HG03095 (cell line): ENCODE results near the gene COL16A1.
"Not testable (repeated sequence)": the region's sequence is repeated elsewhere in the genome, so short reads cannot be mapped to it uniquely, and the experiment has no call there.

Source experiments
- ATAC-seq: cut with Tn5 transposase; IDR thresholded peaks from one replicate; pipeline ENCODE4 v1.9.1; 2021; ENCODE audit warnings: moderate library complexity; ENCODE audit not compliant: unreplicated experiment

COL16A1 gene

DNA sequence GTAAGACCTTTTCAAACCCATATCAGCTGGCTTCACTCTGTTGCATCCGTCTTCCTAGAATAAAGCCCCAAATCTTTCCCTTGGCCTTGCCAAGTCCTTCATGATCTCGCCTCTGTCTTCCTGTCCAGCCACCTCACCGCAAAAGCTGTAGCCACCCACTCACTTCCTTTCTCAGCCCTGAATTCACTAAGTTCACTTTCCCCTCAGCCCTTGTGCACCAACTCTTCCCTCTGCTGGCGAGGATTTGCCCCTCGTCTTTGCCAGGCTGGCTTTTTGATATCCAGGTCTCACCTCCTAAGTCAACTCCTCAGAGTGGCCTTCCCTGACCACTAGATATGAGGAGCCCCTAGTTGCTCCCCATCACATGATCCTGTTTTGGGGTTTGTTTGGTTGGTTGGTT is 3.9 kb upstream of the COL16A1 start:
- ATAC-seq, result no peak

- ATAC-seq, result not testable (repeated sequence)
Observed at GRCh38 chr1:31707059-31707600, 3.3 kb upstream of the COL16A1 start.

DNA sequence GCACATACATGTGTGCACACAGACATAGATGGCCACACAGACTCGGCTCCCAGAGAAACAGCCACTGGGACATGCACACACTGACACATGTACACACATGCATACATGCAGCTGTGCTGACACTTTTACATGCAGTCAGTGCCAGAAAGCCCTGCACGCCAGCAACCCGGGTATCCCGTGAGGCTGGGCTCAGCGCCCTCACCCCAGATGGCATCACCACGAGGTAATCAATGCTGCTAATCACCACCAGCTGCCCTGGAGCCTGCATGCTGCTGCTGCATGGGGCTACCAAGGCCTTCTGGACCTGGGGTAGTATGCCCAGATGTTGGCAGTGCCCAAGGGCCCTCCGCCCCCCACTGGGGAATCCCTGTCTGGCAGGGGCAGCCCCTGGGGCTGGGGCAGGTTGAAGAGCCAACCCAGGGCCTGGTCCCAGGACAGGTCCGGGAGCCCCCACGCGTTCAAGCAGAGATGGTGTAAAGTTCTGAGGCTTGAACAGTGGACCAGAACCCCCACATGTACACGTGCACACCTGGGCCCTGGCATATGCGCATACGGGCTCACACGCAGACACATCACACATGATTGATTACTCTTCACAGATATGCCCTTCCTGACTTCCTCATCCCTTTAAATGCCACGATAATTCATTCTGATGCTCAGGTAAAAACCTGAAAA is 2.7 kb upstream of the COL16A1 start:
- ATAC-seq, result no peak

- no peak for ATAC-seq
Observed at GRCh38 chr1:31705080-31705866, 1.5 kb upstream of the COL16A1 start.

DNA sequence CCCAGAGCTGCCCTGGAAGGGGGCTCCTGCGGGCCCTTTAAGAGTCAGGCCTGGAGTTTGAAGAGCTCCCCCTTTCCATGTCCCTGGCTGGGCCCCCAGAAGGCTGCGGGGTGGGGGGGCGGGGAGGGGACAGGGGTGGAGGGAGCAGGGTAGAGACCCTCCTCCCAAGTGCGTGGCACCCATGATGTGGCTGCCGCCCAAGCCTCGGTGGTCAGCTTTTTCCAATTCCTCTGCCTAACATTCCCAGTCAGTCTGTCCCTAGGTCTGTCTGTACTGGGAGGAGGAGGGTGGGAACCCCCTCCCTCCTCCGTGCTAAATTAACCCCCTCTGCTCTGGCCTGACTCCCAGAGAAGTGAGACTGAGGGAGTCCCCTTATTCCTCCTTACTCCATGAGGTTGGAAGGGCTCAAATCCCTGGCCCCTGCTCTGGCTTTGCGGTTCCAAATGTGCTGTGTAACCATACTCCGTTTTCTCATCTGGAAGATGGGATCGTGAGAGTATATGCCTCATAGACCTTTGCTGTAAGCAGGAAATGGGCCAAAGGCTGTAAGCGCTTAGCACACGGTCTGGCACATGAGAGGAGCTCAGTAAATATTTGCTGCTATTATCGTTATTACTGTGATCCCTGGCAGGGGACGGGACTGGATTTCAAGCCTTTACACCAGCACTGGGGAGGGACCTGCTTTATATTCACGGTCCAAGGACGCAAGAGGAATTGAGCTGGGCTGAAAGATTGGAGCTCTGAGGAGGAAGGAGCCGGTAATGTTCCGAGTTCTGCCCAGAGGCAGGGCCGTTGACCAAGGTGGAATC is 658 bp upstream of the COL16A1 start:
- ATAC-seq, result no peak

GRCh38 chr1:31702836-31703404 is 897 bp downstream of the COL16A1 start:
- ATAC-seq, result no peak

- no peak for ATAC-seq
Observed at GRCh38 chr1:31701091-31701736, 2.6 kb downstream of the COL16A1 start.

DNA sequence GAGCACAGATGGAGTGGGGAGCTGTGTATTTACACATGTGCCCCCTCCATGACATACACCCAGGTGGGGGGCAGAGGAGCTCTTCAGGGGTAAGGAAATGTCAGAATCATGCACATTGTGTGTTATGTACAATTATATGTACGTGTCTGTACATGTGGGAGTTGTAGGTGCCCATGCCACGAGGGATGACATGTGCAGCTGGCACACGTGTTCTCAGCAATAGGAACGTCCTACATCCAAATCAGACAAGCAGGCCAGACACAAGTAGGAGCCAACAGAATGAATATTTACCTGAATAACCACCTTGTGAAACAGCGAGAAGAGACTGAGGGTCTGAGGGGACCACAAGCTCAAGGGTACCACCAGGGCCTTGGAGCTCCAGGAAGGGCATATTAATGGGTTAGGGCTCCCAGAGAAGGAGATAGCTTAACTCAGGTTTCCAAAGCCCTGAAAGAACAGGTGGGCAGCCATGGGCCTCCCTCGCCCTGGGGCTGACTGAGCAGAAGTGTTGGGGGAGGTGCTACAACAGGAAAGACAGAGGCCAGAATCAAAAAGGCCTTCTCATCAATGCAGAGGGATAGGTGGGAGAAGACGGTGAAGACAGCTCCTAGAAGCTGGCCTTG is 3.2 kb downstream of the COL16A1 start:
- no peak for ATAC-seq

DNA sequence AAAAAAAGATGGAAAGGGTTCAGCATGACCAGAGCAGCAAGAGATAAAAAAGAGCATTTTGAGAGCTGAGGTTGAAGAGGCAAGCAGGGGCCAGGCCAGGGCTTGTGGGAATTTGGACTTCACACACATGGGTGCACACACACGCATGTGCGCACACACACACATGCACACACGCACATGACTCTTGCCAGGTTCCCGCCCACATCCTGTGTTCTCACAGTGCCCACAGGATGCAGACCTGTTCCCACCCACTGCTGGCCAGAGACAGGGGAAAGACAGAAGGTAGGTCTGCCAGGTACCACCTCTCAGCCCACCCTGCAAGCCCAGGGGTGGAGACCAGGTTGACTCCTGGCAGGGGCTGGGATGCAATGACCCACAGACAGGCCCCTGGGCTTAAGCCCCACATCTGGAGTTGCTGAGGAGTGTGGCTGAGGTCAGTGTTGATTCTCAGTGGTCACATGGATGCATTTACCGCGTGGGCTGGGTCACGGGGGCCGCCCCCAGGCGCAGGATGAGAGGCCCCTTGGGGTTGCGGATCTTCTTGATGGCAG is 4.4 kb downstream of the COL16A1 start:
- no peak for ATAC-seq

- ATAC-seq, result no peak
Observed at GRCh38 chr1:31697369-31697984, 6.3 kb downstream of the COL16A1 start.

GRCh38 chr1:31696242-31696641 is 7.6 kb downstream of the COL16A1 start:
- ATAC-seq, result no peak

GRCh38 chr1:31695327-31695726 is 8.5 kb downstream of the COL16A1 start:
- ATAC-seq, result no peak

- ATAC-seq, result no peak
Observed at GRCh38 chr1:31694964-31695313, 8.9 kb downstream of the COL16A1 start.

DNA sequence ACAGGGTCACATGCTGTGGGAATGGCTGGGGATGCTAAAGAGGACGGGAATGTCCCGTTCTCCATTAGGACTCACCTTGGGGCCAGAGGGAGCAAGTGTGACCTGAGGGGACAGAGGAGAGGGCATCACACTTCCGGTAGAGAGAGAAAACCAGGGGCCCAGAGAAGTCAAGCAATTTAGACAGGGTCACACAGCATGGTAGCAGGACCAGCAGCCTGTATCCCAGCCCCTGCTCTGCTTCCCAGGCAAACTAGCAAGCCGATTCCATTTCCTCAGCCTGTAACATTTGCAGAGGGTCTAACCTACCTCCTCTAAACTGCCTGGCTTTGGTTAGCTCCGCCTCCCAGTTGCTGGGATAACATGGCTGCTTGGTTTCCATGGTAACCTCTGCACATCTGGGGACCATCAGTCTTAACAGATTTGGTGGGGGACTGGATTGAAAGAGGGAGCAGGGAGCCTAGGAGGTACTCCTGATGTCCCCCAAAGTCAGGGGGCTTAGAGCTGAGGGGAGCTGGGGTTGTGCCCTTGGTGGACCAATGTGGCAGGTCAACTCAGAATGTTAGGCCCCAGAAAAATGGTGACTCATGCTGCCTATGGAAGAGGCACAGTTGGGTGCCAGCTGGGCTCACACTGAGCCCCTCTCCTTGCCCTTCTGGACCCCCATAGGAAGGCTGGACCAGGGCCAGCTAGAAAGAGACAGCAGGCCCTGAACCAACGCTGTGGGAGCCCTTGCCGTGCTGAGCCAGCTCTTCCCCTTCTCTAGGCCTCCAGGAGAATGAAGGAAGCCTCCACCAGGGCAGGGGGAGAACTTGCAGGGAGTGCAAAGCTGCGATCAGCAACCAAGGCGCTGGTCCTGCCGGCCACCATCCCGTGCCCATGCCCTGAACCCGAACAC is 9.5 kb downstream of the COL16A1 start:
- no peak for ATAC-seq

GRCh38 chr1:31693231-31693630 is 10.6 kb downstream of the COL16A1 start:
- ATAC-seq, result no peak

- ATAC-seq, result no peak
Observed at GRCh38 chr1:31691951-31692350, 11.9 kb downstream of the COL16A1 start.

- no peak for ATAC-seq
Observed at GRCh38 chr1:31691446-31691845, 12.4 kb downstream of the COL16A1 start.

DNA sequence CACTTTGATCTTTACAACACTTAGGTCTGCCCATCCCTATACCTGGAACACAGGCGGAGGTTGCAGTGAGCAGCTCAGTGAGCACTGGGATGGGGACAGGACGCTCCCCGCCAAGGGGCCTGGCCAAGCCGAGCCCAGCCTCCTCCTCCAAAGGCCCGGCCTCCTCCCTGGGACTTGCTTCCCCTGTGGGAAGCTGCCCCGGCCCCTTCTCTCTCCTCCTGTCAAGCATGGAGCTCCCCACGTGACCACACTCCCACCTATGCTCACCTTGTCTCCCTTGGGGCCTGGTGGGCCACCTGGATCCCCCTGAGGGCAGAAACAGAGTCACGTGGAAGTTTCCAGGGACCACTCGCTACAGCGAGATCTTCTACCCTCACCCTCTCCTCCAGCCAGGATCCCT is 12.9 kb downstream of the COL16A1 start:
- ATAC-seq, result no peak
